GM19328 (cell line): Measurements from ENCODE around the gene COMMD8.
A peak's percentile ranks its signal among the peaks of the same experiment; 100 is the strongest.
"Not testable (repeated sequence)": the region's sequence is repeated elsewhere in the genome, so short reads cannot be mapped to it uniquely, and the experiment has no call there.

Source experiments
- ATAC-seq: cut with Tn5 transposase; IDR thresholded peaks from one replicate; pipeline ENCODE4 v1.9.1; 2021; ENCODE audit warnings: mild to moderate bottlenecking, moderate library complexity; ENCODE audit not compliant: unreplicated experiment

COMMD8 gene

GRCh38 chr4:47463235-47463956 lies at the start of gene COMMD8:
TSS of gene COMMD8 (minus strand) at chr4:47463702. CDS start at chr4:47463651, 51 bp downstream.
- peak; percentile 90 for ATAC-seq

GRCh38 chr4:47510506-47511143 lies 47.1 kb upstream of the COMMD8 start:
- peak; percentile 93 for ATAC-seq

GRCh38 chr4:47505666-47506065 lies 42.2 kb upstream of the COMMD8 start:
- ATAC-seq, result no peak

GRCh38 chr4:47505147-47505546 lies 41.6 kb upstream of the COMMD8 start:
- no peak for ATAC-seq

- no peak for ATAC-seq
These were observed 37.3 kb upstream of the COMMD8 start for GRCh38 chr4:47500776-47501175.

- no peak for ATAC-seq
These were observed 36.2 kb upstream of the COMMD8 start for GRCh38 chr4:47499700-47500099.

GRCh38 chr4:47498899-47499298 lies 35.4 kb upstream of the COMMD8 start:
- ATAC-seq, result no peak

GRCh38 chr4:47494124-47494430 lies 30.6 kb upstream of the COMMD8 start:
- ATAC-seq, result no peak

GRCh38 chr4:47493238-47494123 lies 30.0 kb upstream of the COMMD8 start:
- no peak for ATAC-seq

- ATAC-seq, result peak; percentile 83
These were observed 27.0 kb upstream of the COMMD8 start for GRCh38 chr4:47490550-47490949.

- ATAC-seq, result no peak
These were observed 25.2 kb upstream of the COMMD8 start for GRCh38 chr4:47488706-47489105.

GRCh38 chr4:47486727-47487126 lies 23.2 kb upstream of the COMMD8 start:
- not testable (repeated sequence) for ATAC-seq

GRCh38 chr4:47486231-47486673 lies 22.8 kb upstream of the COMMD8 start:
- no peak for ATAC-seq

- ATAC-seq, result no peak
These were observed 22.3 kb upstream of the COMMD8 start for GRCh38 chr4:47485768-47486167.

GRCh38 chr4:47485047-47485692 lies 21.7 kb upstream of the COMMD8 start, which contains the start of gene ATP10D:
TSS of gene ATP10D (plus strand) at chr4:47485275. CDS start at chr4:47512541, 27,266 bp downstream.
- peak; percentile 96 for ATAC-seq

- ATAC-seq, result no peak
These were observed 20.7 kb upstream of the COMMD8 start for GRCh38 chr4:47484168-47484567.

- no peak for ATAC-seq
These were observed 20.2 kb upstream of the COMMD8 start for GRCh38 chr4:47483745-47484144.

GRCh38 chr4:47482326-47482725 lies 18.8 kb upstream of the COMMD8 start:
- no peak for ATAC-seq

- no peak for ATAC-seq
These were observed 15.3 kb upstream of the COMMD8 start for GRCh38 chr4:47478804-47479203.

GRCh38 chr4:47475411-47475810 lies 11.9 kb upstream of the COMMD8 start:
- ATAC-seq, result no peak

GRCh38 chr4:47474799-47475198 lies 11.3 kb upstream of the COMMD8 start:
- no peak for ATAC-seq
